GM19023 (cell line): Measurements from ENCODE around the gene GPN2.
"Not testable (repeated sequence)": the region's sequence is repeated elsewhere in the genome, so short reads cannot be mapped to it uniquely, and the experiment has no call there.

Experiments
- ATAC-seq: cut with Tn5 transposase; IDR thresholded peaks from one replicate; pipeline ENCODE4 v1.9.1; 2021; ENCODE audit warnings: mild to moderate bottlenecking, moderate library complexity; ENCODE audit not compliant: unreplicated experiment

The GPN2 gene

DNA sequence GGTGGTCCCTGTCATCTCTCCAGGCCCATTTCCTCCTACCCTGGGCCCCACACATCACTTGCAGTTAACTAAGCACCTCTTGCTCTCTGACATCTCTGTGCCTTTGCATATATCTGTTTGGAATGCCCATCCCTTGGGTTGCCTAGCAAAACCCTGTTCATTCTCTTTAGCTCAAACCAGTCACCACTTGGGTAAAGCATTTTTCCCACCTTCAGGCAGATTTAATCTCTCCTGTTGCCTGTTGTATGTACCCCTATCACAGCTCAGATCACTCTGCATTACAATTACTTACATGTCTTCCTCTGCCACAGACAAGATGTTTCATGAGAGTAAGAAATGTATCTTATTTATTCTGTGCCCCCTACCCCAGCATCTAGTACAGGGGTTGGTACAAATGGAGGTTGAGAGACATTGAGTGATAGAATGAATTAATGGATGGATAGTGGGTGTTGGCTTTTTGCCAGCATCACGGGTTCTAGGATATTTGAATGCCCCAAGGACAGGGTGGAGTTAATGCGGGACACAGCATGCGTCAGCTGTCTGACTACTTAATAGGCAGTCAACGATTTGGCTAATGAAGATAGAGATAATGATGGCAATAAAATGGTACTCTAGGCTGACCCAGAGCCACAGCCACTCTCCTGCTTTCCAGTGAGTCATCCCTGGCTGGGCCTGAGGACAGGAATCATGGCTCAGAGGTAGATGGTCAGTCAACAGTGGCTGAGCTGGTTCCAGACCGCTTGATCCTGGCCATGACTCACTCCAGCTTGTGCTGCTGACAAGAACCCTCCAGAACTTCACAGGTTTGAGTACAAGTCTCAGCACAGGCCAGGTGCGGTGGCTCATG, 17.2 kb upstream of the GPN2 start:
- no peak for ATAC-seq

DNA sequence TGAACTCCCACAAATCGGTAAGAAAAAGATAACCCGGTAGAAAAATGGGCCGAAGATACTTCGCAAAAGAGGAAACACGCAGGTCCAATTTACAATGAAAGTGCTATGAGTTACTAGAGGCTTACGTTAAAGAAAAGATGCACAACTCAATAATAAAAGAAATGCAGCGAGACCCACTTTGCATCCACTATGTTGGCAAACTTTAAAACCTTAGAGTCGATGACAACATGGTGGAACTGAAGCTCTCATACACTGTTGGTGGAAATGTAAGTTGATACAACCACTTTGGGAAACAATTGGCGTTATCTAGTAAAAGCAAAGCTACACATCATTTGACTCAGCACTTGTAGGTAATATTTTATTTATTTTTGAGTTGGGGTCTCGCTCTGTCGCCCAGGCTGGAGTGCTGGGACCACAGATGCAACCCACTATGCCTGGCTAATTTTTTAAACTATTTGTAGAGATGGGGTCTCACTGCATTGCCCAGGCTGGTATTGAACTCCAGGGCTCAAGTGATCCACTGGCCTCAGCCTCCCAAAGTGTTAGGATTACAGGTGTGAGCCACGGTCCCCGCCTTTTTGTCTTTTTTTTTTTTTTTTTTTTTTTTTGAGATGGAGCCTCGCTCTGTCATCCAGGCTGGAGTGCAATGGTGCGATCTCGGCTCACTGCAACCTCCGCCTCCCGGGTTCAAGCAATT, 10.9 kb upstream of the GPN2 start:
- no peak for ATAC-seq

DNA sequence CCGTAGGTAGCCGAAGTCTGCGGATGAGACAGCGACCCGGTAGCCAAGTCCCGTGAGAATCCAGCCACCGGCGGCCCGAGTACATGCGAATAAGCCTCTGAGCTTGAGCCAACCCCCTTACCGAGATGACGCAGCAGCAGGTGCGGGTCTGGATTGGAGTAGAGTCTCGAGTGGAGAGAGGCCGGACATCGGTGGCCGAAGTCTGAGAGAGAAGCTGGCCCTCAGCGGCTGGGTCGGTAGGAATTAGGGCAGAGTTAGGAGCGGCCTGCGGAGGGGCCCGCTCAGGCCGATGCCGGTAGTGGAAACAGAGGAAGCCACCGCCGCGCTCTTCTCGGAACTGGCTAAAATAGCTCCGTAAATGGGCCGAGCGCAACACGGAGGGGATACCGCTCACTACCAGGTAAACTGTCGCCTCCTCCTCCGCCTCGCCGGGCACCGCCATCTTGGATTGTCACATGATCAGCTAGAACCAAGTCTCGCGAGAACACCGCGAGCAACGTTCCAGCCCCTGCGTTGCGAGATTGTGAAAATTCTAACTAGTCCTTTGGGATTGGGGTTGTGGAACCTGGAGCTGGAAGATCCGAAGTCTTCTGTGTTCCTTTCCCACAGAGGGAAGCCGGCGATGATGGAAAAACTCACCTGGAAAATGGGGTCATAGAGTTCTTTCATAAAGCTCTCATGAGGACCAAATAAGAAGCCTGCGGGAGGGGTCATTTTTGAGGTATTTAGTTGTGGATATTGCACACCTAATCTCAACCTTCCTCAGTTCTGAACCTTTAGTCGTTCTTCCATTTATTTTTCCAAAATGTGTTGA, 10.1 kb upstream of the GPN2 start, which contains the start of gene GPATCH3:
TSS of gene GPATCH3 (minus strand) at position 467 of the 814 bp plus-strand sequence. CDS start at position 442, 25 bp downstream.
- ATAC-seq = peak; percentile 85

DNA sequence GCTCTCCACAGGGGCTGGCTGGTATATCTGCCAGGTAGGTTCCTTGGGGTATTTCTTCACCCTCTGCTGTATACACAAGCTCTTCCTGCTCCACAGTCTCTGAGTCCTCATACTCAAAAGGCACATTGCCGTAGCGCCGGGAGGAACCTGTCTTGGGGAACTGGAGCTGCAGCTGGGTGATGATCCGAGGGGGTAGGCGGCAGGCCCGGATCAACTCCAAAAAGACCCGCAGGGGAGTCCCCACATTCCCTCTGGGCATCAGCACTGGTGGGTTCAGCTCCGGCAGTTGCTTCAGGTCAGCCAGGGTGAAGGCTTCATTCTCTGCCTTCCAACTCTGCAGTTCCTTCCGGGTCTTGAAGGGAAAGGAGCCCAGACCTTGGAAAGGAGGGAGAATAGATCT, 7.3 kb upstream of the GPN2 start:
- no peak for ATAC-seq

DNA sequence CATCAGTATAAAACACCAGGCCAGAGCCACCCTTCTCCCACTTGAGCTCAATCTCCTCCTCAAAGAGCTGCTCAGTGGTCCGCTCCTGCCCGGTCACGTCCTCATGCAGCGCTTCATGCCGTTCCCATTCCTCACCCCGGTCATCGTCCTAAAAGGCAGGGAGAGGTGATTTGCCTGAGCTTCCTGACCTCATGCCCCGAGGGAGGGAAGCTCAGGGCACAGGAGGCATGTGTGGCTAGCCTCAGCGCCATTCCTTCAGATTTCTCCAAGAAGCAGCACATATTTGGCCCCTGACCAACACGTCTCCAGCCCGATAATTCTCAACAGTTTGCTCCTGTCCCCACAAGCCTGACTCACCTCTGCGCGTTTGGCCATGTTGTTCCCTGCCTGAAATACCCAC, 4.2 kb upstream of the GPN2 start:
- no peak for ATAC-seq

DNA sequence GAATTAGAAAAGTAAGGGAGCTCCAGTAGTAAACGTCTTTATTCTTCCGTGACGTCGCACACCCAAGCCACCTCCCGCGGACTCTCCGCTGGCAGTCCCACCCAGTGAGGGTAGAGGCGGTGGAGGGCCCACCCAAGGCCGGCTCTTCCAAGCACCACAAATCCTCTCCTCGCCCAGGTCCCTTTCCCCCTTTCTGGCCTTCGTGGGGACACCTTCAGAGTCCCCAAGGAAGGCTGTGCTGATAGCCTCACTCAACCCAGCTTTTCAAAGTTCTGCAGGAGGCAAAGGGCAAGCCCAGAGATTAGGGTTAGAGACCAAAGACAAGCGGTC, 349 bp upstream of the GPN2 start:
- peak; percentile 17 for ATAC-seq

DNA sequence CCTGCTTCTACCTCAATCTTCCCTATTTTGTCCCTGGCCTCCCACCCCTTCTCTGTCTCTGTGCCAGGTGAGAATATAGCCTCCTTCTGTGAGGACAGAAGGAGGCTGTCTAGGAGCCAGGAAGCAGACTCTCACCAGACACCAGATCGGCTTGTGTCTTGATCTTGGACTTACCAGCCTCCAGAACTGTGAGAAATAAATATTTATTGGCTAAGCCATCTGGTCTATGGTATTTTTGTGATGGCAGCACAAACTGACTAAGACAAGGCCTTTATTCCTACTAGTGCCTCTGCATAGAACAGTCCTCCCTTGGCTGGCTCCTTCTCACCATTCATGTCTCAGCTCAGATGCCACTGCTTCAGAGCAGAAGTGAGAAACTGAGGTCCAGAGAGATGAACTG, 1.9 kb downstream of the GPN2 start:
- ATAC-seq = no peak

DNA sequence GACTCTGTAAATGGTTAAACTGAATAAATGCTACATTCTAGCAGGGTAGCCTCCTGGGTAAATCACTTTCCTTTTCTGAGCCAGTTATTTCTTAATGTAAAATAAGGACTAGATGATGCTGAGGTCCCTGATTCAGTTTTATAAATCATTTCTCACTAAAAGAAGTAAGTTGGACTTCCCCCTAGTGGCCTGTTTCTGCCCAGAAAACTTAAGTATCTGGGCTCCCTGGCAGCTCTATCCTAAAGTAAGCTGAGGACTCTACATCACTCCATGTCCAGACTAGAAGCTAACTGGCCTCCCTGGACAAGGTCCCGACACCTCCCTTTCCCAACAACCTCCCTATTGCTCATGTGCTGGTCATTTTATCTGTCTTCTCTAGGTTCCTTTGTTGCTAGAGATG, 3.0 kb downstream of the GPN2 start:
- no peak for ATAC-seq

DNA sequence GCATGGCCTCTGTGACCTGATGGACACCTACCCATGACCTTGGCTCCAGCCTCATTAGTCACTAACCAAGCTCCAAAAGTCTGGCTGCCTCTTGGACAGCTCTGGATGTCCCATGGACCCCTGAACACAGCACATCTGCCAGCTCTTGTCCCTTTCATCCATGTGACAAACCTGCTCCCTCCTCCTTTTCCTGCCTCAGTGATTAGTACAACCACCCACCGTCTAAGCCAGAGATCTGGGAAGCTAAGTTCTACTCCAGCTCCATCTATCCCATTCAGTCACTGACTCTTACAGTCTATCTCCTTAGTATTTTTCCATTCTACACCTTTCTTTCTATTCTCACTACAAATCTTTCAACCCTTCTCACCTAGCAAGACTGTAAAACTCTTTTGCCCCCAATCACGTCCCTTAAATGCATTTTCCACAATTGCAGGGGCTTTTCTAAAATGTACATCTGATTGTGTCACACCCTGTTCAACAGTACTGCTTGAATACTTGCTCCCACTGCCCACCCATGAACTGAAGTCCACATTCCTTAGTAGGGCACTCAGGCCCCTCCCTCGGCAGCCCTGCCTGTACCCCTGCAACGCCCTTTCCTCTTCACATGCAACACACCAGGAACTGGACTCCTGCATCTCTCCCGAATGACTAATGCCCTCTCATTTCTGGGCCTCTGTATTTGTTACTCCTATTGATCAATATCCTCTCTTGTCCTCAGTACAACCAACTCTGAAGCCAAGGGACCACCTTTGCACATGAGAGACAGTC, 7.2 kb downstream of the GPN2 start:
- ATAC-seq = no peak

DNA sequence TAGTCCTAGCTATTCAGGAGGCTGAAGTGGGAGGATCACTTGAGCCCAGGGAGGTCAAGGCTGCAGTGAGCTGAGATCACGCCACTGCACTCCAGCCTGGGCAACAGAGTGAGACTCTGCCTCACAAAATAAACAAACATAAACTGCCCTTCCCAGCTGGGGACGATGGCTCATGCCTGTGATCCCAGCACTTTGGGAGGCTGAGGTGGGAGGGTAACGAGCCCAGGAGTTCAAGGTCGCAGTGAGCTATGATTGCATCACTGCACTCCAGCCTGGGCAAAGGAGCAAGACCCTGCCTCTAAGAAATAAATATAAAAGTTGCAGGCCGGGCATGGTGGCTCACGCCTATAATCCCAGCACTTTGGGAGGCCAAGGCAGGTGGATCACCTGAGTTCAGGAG, 8.5 kb downstream of the GPN2 start:
- not testable (repeated sequence) for ATAC-seq

DNA sequence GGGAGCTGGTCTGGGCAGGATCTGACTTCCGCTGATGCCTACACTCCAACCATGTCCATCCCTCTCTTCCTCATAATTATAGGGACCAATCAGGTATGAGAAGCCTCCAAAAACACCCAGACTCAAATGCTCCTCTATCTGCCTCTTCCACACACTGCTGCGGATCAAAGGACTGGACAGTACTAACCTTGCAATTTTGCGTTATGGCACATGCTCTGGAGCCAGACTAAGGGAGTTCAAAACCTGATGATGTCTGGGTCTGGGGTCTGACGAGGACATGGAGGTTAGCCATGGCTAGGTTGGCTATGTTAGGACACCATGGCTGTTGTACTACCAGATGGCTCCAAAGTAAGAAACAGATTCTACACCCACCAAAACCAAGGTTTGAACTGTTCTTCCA, 10.3 kb downstream of the GPN2 start:
- no peak for ATAC-seq

DNA sequence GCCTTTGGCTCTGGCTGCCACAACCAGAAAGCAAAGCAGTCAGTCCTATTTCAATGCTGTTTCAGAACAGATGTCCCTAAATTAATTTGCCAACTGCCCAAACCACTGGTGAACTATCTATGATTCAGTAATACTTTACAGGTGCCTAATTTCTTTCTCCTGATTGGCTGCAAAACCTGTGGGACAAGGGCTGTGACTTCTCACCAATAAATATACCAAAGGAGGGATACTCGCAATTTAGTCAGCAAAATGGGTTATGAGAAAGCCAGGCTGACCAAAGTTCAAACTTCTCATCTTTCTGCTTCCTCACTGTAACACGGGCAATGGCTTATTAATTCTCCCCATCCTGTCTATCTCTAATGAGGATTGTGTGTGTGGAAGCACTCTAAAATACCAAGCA, 12.8 kb downstream of the GPN2 start:
- ATAC-seq = no peak

DNA sequence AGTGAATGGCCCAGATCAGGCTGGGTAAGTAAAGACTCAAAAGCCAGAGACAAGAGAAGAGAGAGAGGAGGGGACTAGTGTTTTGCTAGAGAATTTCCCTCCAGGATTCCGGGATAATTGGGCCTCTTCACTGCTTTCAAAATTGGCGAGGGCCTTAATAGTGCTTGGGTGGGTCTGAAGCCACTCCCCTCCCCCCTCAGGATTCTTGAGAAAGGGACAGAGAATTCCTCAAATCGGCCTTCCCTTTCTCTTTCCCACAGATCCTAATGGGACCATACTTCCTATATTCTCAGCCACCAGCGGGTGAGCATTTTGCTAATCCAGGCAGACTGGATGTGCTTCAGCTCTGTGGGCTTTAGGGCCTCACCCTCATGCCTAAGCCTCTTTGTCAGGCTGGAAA, 15.2 kb downstream of the GPN2 start:
- no peak for ATAC-seq

DNA sequence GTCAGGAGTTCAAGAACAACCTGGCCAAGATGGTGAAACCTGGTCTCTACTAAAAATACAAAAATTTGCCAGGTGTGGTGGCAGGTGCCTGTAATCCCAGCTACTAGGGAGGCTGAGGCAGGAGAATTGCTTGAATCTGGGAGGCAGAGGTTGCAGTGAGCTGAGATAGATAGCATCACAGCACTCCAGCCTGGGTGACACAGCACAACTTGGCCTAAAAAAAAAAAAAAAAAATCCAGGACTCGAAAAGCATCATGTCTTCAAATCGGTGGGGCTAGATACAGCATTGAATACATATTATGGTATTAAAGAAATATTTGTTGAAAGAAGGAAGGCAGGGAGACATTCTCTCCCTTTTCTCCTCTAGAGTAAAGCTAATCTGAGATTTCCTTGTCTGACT, 17.0 kb downstream of the GPN2 start:
- ATAC-seq = not testable (repeated sequence)

DNA sequence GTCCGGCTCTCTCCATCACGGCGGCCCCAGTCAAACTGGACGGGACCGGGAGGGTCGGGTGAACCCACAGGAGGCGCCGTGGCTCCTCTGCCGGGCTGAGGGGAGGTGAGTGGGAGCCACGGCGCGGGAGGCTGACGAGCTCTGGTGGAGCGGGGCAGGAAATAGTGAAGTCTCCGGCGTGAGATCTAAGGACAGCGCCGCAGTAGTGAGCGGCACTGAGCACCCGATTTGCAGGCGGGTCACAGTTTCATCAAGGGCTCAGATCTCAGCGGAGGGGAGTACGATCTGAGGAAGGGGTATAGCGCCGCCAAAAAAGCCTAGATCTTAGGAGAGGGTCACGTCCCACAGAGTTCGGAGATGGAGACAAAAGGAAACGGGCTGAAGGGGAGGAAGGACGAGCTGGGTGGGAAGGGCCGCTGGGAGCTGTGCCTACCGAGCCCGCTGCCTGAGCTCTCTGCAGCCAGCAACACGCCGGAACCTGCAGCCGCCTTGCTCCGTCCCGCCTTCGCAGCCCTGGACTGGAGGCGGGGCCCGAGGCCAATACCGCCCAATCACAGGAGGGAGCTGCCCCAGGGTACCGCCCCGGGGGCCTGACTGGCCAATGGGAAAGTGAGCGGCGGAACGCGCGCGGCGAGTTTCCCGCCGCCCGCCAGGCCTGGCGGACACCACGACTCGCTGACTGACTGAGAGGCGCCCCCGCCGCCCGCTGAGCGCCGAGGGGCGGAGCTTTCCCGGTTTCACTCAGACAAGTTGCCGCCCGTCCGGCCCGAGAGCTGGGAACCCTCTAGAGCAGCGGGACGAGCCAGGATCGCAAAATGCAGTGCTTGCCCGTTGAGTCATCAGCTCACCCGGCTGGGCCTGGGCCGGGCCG, 25.2 kb downstream of the GPN2 start:
- ATAC-seq = peak; percentile 93

DNA sequence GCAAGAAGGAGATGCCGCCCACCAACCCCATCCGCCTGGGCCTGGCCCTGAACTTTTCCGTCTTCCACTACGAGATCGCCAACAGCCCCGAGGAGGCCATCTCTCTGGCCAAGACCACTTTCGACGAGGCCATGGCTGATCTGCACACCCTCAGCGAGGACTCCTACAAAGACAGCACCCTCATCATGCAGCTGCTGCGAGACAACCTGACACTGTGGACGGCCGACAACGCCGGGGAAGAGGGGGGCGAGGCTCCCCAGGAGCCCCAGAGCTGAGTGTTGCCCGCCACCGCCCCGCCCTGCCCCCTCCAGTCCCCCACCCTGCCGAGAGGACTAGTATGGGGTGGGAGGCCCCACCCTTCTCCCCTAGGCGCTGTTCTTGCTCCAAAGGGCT, 26.4 kb downstream of the GPN2 start:
- no peak for ATAC-seq

DNA sequence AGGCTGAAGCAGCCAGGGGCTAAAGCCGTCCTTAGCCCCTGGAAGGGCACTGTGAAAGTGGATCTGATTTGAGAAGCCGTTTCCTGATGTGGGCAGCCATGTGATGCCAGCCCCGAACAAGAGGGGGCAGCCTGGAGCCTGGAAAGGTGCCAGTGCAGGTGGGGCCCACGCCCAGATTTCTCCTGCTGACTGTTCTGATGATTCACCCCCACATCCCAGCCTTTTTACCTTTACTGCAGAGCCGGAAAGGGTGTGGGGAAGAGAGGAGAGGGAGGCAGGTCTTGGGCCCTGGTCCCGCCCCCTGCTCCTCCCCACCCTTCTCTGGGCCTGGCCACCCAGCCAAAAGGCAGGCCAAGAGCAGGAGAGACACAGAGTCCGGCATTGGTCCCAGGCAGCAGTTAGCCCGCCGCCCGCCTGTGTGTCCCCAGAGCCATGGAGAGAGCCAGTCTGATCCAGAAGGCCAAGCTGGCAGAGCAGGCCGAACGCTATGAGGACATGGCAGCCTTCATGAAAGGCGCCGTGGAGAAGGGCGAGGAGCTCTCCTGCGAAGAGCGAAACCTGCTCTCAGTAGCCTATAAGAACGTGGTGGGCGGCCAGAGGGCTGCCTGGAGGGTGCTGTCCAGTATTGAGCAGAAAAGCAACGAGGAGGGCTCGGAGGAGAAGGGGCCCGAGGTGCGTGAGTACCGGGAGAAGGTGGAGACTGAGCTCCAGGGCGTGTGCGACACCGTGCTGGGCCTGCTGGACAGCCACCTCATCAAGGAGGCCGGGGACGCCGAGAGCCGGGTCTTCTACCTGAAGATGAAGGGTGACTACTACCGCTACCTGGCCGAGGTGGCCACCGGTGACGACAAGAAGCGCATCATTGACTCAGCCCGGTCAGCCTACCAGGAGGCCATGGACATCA, 27.1 kb downstream of the GPN2 start, which contains the start of gene SFN:
TSS of gene SFN (plus strand) at position 369 of the 904 bp plus-strand sequence. CDS start at position 433, 64 bp downstream.
- no peak for ATAC-seq

DNA sequence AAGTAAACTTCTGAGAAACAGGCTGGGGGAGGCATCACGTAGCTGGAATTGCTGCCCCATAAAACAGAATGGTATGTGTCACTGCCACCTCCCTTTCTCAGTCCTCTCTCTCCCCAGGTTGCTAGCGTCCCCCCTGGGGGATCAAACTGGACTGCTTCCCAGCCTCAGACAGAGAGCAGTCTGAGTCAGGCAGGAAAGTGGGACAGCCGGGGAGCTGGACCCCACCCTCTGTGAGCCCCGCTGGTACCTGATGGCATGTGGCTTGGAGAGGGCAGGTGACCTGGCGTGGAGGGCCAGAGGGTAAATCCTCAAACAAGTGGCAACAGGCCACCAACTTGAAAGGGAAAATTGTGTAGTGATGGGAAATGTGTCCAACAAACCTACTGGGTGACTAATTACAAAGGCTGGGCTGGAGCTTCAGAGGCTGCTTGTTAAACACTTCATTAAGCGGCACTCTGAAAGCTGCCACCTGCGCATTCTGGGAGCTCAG, 28.1 kb downstream of the GPN2 start:
- ATAC-seq = no peak

DNA sequence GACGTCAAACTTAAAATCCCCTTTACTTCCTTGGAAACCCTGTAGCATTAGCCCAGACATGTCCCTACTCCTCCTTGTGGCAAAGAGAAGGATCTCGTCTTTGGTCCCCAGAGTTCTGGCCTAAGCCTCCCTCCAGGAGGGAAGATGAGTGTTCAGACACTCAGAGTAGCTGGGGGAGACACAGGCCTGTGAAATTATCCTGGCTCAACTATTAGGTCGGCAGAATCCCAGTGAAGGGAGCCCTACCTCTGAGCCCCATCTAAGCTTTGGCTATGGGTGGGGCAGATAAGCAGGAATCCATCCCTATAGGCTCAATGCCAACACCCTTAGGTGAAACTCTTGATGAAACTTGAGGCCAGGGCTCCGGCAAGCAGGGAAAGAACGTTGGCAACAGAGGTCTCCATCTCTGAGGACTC, 28.8 kb downstream of the GPN2 start:
- ATAC-seq = no peak
